Aorta (tissue), 5 donors: Measurements from ENCODE around the gene PPM1E. TPM values are rescaled to one million over a fixed set of nuclear protein-coding genes. Genes with fewer than 3 reads are reported as not detected.

ENCODE experiments used
- ATAC-seq: fragments of 200-7000 bp; cut with Tn5 transposase; one replicate; pipeline ENCODE4 v1.9.1; 2022; ENCODE audit warnings: moderate library complexity; ENCODE audit not compliant: low FRiP score
- DNase-seq, 2 donors: peaks; one replicate each; pipeline ENCODE4 v3.0.0-alpha.2; 2020
- H3K27ac ChIP-seq, 2 donors: one replicate each; pipeline ENCODE4 v1.5.1; 2013; ENCODE audit warnings: low read length in 2 of 2, mild to moderate bottlenecking in 2 of 2, moderate library complexity in 2 of 2, control low read depth in 1 of 2, inconsistent platforms in 1 of 2, low read depth in 1 of 2
- H3K27me3 ChIP-seq, 2 donors: one replicate each; pipeline ENCODE4 v1.6.1; 2013; ENCODE audit warnings: control low read depth in 1 of 2, low read length in 1 of 2, mild to moderate bottlenecking in 1 of 2, moderate library complexity in 1 of 2; ENCODE audit not compliant: insufficient read depth in 2 of 2, control insufficient read depth in 1 of 2
- H3K36me3 ChIP-seq, 2 donors: one replicate each; pipeline ENCODE4 v1.6.1; 2013; ENCODE audit warnings: control low read depth in 1 of 2, low read length in 1 of 2, mild to moderate bottlenecking in 1 of 2; ENCODE audit not compliant: insufficient read depth in 2 of 2, control insufficient read depth in 1 of 2
- H3K4me1 ChIP-seq, 2 donors: one replicate each; pipeline ENCODE4 v1.6.1; 2013; ENCODE audit warnings: low read length in 2 of 2, control low read depth in 1 of 2, mild to moderate bottlenecking in 1 of 2, moderate library complexity in 1 of 2; ENCODE audit not compliant: insufficient read depth in 2 of 2, control insufficient read depth in 1 of 2
- H3K4me3 ChIP-seq, 2 donors: one replicate each; pipeline ENCODE4 v1.5.1; 2013; ENCODE audit warnings: low read length in 2 of 2, control low read depth in 1 of 2, mild to moderate bottlenecking in 1 of 2
- H3K9me3 ChIP-seq: one replicate; pipeline ENCODE4 v1.6.1; 2013; ENCODE audit warnings: mild to moderate bottlenecking, low read length; ENCODE audit not compliant: control insufficient read depth
- WGBS, 2 donors: extraction: QIAGEN DNeasy Blood & Tissue Kit; methylation state at CpG; one replicate each; pipeline ENCODE4 v1.1.7; 2013; 5-methylcytosine and 5-hydroxymethylcytosine counted together
- intact Hi-C, 2 donors: fragments of 100-400 bp; cut with DNase I; formaldehyde crosslinking; loops; one replicate each; pipeline versions ENCODE4 v1.14.2 to v1.15.0; 2022
- long read RNA-seq, 2 donors: library from polyadenylated mRNA; unstranded; transcript quantifications; one replicate each; pipeline ENCODE4 v2.0.0, GENCODE V29; 2020 to 2021
- polyA plus RNA-seq, 2 donors: library from polyadenylated mRNA; stranded (reverse); fragments of 200-250 nt; gene quantifications; one replicate each; pipeline ENCODE4 v1.2.3, GENCODE V29; 2013
- total RNA-seq, 2 donors: library from RNA; stranded (reverse); fragmentation: NEBNext Ultra II Directional; extraction: Animal tissue kit (Norgen Biotek cat#: 25700); gene quantifications; one replicate each; pipeline ENCODE4 v1.2.1, GENCODE V29; 2021
- donor health status: healthy with polysubstance abuse.
- donor health status: Bipolar disorder and iron deficiency.
- donor health status: DM: no; HTN: no; CAD: no.
- donor health status: DM: no; HTN: no; CAD: no.
- donor health status: DM: yes; HTN: yes; CAD: no.

PPM1E gene
- total RNA-seq (under 1 TPM; 0.06 to 0.21 TPM), polyA plus RNA-seq (not detected)
- long read RNA-seq, donor 1 = 0 reads
- long read RNA-seq, donor 2, partial matches to known transcripts = 0 of 1 reads
- long read RNA-seq, donor 2, other reads (novel, unspliced or antisense) = 1 of 1 reads

DNA sequence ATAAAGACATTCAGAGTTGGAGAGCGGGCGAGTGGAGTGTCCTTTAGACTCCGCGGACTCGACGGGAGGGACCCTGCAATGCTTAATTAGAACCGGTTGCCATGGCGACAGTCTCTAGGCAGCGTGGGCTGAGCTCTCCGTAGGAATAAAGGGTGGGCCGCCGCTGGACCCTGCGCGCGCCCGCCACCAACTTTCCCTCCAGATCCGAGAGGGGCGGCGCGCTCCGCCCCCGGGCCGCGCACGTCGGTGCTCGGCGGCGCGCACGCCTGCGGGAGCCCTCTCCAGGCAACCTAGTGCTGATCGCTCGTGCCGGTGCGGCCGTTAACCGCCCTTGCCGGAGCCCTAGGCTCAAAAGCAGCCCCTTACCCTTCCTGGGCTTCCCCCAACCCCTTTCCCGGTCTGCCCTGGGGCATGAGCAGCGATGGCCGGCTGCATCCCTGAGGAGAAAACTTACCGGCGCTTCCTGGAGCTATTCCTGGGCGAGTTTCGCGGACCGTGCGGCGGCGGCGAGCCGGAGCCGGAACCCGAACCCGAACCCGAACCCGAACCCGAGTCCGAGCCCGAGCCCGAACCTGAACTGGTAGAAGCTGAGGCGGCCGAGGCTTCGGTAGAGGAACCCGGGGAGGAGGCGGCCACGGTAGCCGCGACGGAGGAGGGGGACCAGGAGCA is at the start of gene PPM1E:
TSS of gene PPM1E (plus strand) at position 278 of the 669 bp plus-strand sequence.
- no peaks in the 10 kb centered on the region for H3K27me3 ChIP-seq
- no peaks in the 10 kb centered on the region for H3K36me3 ChIP-seq
- DNase-seq = peak; percentile 50 to 79
- H3K4me3 ChIP-seq = peak within 1 kb of the TSS; percentile 5 to 23
- no peak within 1 kb of the TSS for H3K27ac ChIP-seq
- no peaks in the 10 kb centered on the region for H3K4me1 ChIP-seq
- intact Hi-C loops = no loop called here
- WGBS, 2 donors = 0 to 2% methylated on average over 45 to 71 of the region's 71 CpGs
- peak; percentile 78 for ATAC-seq
- H3K9me3 ChIP-seq = no peaks in the 10 kb centered on the region

DNA sequence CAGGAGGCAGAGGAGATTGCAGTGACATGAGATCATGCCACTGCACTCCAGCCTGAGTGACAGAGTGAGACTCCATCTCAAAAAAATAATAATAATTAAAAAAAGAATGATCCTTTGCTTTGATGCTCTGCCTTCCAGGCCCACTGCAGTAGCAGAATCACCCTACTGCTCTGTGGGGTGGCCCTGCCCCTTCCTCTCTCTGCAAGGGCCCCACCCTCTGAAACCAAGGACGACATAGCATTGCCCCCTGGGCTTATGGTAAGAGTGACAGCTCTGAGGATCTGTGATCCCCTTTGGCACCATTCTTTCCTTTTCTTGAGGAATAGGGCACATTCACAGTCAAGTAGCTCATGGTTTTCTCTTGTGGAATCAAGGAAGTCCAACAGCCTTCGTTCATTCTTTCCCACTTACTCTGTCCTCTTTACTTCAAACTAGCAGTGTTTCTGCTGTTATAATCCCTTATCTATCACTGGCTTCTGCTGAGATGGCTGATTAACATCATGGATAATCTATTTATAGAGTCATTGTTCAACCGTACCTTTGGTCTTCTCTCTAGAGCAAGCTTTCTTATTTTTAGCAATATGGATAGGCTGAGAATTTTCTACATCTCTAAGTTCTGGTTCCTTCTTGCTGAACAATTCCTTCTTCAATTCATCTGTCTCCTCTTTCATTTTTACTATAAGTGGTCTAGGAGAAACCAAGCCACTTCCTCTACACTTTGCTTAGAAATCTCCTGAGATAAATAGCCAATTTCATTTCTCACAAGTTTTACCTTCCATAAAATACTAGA is 49.1 kb upstream of the PPM1E start:
- Histone ChIP-seq H3K9me3 (no peaks in the 10 kb centered on the region), H3K4me1 (no peaks in the 10 kb centered on the region), H3K27ac (no peak overlapping the region), H3K4me3 (no peak overlapping the region), H3K36me3 (no peaks in the 10 kb centered on the region), H3K27me3 (no peaks in the 10 kb centered on the region)
- intact Hi-C loops = no loop called here
- ATAC-seq (no peak), DNase-seq (no peak)
- WGBS, 2 donors = 73 to 79% methylated on average over 3 of the region's 3 CpGs

- ATAC-seq (no peak), DNase-seq (no peak)
- no peaks in the 10 kb centered on the region for H3K27me3 ChIP-seq
- H3K36me3 ChIP-seq = no peaks in the 10 kb centered on the region
- no peak overlapping the region for H3K27ac ChIP-seq
- no peaks in the 10 kb centered on the region for H3K9me3 ChIP-seq
- no peak overlapping the region for H3K4me3 ChIP-seq
- H3K4me1 ChIP-seq = no peaks in the 10 kb centered on the region
- intact Hi-C loops = loop anchor here (5.0 kb wide), 2 partner anchors 291 to 296 kb away; no protein-coding TSS in a partner anchor
- 50 to 51% methylated on average over 4 of the region's 4 CpGs for WGBS, 2 donors
Measured at GRCh38 chr17:58710948-58711552, 44.6 kb upstream of the PPM1E start.

DNA sequence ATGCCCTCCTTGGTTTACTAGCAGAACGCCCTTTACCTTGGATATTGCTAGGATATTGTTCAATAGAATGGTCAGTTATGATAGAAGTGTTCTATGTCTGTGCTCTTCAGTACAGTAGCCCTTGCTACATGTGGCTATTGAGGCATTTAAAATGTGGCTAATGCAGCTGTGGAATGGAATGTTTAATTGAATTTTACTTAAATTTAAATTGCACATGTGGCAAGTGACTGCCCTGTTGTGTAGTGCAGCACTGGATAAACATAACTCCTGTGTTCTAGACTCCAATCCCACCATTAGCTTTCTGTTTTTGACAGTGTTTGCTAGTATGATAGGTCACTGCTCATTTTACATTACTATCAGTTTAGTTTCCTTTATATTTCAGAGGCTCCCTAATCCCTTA is 33.4 kb upstream of the PPM1E start:
- no peak overlapping the region for H3K27ac ChIP-seq
- no peaks in the 10 kb centered on the region for H3K4me1 ChIP-seq
- H3K9me3 ChIP-seq = no peaks in the 10 kb centered on the region
- intact Hi-C loops = no loop called here
- 92 to 94% methylated on average over 1 of the region's 1 CpG for WGBS, 2 donors
- no peak overlapping the region for H3K4me3 ChIP-seq
- no peaks in the 10 kb centered on the region for H3K27me3 ChIP-seq
- ATAC-seq = no peak
- H3K36me3 ChIP-seq = no peaks in the 10 kb centered on the region
- DNase-seq = no peak

DNA sequence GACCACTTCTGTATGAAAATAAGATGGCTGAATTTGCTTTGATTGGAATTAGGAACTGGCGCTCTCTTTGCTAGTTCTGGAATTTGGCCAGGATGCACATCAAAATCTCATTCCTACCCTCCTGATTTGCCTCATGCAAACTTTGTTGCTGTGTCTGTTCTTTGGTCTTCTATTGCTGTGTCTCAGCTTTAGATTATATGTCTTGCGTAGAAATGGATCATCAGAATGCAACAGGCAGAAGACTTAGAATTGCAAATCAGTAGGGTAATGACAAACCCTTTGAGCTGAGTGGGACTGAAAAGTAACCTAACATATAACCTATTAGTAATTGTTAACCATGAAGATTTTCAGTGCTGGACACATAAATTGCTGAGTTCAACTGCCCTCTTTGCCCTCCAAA is 33.0 kb upstream of the PPM1E start:
- Histone ChIP-seq H3K4me3 (no peak overlapping the region), H3K9me3 (no peaks in the 10 kb centered on the region), H3K36me3 (no peaks in the 10 kb centered on the region), H3K27ac (no peak overlapping the region), H3K27me3 (no peaks in the 10 kb centered on the region), H3K4me1 (no peaks in the 10 kb centered on the region)
- intact Hi-C loops = no loop called here
- DNase-seq (no peak), ATAC-seq (no peak)
- 85 to 89% methylated on average over 2 of the region's 2 CpGs for WGBS, 2 donors

- ATAC-seq = no peak
- no peak for DNase-seq
- 20 to 24% methylated on average over 1 of the region's 1 CpG for WGBS, 2 donors
- H3K4me3 ChIP-seq = no peak overlapping the region
- intact Hi-C loops = no loop called here
- no peaks in the 10 kb centered on the region for H3K36me3 ChIP-seq
- H3K27me3 ChIP-seq = no peaks in the 10 kb centered on the region
- H3K4me1 ChIP-seq = no peaks in the 10 kb centered on the region
- no peak overlapping the region for H3K27ac ChIP-seq
- no peaks in the 10 kb centered on the region for H3K9me3 ChIP-seq
Measured at GRCh38 chr17:58728798-58729197, 26.9 kb upstream of the PPM1E start.

DNA sequence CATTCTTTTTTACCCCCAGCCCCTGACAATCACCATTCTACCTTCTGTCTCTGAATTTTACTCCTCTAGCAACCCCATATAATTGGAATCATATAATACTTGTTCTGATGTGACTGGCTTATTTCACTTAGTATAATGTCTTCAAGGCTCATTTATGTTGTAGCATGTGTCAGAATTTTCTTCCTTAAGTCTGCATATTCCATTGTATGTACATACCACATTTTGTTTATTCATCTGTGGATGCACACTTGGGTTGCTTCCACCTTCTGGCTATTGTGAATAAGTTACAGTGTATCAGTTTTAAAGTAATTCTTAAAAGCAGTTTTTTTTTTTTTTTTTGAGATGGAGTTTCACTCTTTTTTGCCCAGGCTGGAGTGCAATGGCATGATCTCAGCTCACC is 24.7 kb upstream of the PPM1E start:
- ATAC-seq = no peak

DNA sequence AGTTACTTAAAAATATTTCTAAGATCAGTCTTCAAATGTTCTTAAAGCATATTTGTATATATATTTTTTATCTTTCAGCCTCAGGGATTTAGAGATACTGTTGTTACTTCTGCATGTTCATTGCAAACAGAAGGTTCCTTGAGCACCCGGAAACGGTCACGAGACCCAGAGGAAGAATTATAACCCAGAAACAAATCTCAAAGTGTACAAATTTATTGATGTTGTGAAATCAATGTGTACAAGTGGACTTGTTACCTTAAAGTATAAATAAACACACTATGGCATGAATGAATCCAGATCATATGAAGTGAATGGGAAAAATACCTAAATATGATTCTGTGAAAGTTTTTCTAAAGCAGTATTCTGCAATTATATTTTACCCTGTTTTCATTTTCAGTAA is 21.6 kb upstream of the PPM1E start:
- WGBS, 2 donors = 92 to 96% methylated on average over 3 of the region's 3 CpGs
- Histone ChIP-seq H3K36me3 (peaks cover 0 to 3% of the 10 kb centered on the region in 2 donors), H3K9me3 (no peaks in the 10 kb centered on the region), H3K4me3 (no peak overlapping the region), H3K27me3 (no peaks in the 10 kb centered on the region), H3K4me1 (no peaks in the 10 kb centered on the region), H3K27ac (no peak overlapping the region)
- intact Hi-C loops = no loop called here
- ATAC-seq (no peak), DNase-seq (no peak)

More for the DNA sequence above, 24.7 kb upstream of the PPM1E start:
- Histone ChIP-seq H3K4me1 (no peaks in the 10 kb centered on the region), H3K4me3 (no peak overlapping the region), H3K36me3 (peaks cover 0 to 3% of the 10 kb centered on the region in 2 donors), H3K9me3 (no peaks in the 10 kb centered on the region), H3K27ac (no peak overlapping the region), H3K27me3 (no peaks in the 10 kb centered on the region)
- intact Hi-C loops = no loop called here
- DNase-seq = no peak
